Activated CD8-positive, alpha-beta memory T cell treated with anti-CD3 and anti-CD28 coated beads, Interleukin-2, amount 50 U/mL, for 4 hours (primary cell): ENCODE results near the gene ATP10A.
A peak's percentile ranks its signal among the peaks of the same experiment; 100 is the strongest.

Experiments used
- DNase-seq: peaks from one replicate; pipeline ENCODE4 v3.0.0-alpha.2; 2020

Gene ATP10A

DNA sequence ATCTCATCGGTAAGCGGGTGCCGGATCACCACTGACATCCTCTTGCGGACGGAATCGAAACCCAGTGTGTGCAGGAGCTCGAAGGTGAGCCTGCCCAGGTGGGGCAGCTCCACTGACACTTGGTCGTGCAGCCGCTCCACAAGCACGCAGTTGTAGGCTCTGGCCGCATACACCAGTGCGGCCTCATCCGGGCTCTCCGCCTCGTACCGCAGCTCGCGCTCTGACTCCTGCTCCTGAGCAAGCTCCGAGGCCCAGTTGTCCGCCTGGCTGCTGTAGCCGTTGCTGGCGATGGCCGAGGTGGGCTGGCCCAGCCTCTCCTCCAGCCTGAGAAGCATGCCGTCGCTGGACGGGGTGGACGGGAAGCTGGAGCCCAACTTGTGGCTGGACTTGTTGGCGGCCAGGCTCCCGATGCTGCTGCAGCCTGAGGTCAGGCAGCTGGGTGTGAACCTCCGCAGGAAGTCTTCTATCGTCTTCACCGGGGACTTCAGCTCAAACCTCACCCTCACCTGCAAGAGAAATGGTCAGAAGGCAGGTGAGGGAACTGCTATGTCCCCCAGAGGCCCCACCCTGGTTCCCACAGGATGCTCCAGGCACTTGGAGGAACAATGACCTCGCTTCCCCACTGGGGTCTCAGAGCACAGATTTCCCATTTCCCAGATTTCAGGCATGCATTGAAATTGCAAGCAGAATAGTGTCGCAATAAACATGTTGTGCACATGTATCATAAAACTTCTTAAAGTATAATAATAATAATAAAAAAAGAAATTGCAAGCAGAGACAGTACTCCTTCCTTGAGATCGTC is 149.2 kb downstream of the ATP10A start:
- no peak for DNase-seq

DNA sequence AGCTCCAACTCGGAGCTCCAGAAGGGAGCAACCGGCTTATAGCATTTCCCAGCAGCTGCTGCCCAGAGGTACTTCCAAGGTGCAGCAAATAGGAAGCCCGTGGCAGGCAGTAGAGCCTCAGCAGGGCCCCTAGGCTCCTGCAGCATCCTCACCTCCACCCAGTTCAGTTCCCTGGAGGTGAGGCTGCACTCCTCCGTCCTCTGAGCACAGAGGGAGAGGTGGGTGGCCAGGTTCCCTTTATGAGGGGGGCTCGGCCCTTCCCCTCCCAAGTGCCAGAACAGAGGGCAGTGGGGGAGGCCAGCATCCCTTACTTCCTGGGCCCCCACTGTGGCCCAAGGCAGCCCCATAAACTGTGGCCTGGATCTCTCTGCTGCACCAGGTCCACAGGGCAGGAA is 150.2 kb downstream of the ATP10A start:
- no peak for DNase-seq

DNA sequence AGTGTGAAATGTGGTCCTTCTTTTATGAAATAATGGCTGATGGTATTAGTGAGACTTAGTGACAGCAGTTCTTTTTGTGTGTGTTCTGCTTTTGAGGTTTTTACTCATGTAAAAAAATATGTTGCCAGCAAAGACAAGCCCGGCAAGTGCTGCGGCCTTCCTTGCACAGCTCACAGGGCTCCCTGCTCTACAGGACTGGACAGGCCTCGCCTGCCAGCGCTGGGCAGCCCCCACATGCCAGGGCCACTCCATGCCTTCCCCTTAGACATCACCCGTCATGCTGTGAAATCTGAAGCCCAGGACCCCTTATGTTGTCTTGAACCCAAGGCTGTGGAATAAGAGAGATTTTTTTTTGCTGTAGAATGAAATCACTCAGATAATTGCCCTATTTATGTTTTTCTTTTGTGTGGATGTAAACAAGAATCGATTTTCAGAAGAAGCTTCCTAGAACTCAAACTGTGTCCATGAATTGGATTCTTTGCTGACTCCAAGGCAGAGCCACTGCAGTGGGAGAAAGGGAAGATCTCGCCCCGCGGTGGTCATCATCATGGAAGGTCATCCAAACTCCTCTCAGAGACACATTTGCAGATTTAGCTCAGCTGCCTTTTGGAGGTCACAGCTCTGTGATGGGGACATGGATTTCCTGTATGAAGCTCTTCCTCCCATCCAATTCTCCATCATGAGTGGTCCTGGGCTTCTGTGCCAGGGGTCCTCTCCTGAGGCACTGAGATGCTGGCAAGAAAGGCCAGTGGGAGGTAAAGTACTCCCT is 150.8 kb downstream of the ATP10A start:
- no peak for DNase-seq

DNA sequence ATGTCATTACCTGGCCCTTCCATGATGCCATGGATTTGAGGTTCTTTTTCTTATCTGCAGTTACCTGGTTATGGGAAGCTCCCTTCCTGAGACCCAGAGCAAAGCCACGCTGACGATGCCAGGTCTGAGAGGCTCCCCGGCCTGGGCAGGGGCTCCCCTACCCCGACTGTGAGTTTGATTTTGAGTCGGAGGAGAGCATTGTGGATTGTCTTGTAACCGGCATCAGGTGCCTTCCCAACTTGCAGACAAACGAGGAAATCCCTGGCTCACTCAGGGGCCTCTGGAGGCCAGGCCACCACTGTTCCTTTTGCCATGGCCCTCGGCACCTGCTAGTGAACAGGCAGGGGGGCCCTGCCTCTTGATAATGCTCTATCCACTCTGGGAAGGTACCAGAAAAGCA is 151.4 kb downstream of the ATP10A start:
- no peak for DNase-seq

DNA sequence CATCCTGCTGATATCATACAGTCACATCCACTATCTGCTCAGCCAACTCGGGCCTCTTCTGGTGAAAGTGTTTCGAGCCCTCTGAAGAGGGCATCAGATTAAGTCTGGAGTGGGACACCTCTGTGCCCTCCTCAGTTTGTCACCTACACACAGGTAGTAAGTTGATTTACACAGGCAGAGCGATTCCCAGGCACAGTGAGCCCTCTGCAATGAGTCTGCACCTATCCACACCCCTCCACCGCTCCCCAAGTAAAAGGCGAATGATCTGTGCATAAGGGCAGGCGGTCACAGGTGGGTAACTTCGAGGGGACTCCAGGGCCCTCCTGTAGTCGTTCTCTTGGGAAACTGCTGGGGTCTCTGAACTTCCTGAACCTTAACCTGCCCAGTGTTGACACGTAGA is 152.0 kb downstream of the ATP10A start:
- no peak for DNase-seq

DNA sequence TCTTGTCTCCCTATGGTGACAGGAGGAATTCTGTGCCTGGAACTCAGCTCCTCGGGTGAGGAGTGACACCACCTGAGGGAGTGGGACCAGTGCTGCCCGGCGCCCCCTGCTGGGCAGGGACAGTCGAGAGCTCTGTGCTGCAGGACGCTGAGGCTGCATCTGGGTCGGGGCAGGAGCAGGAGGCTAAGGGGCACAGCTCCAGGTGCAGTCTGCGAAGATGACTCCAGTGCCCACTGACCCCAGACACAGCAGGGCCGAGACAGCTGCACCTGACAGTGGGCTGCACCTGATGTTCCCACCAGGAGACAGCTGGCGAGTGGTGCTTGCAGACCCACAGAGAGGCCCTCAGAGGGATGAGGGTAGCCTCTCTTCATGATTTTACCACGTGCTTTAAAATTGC is 152.9 kb downstream of the ATP10A start:
- DNase-seq, result peak; percentile 54

DNA sequence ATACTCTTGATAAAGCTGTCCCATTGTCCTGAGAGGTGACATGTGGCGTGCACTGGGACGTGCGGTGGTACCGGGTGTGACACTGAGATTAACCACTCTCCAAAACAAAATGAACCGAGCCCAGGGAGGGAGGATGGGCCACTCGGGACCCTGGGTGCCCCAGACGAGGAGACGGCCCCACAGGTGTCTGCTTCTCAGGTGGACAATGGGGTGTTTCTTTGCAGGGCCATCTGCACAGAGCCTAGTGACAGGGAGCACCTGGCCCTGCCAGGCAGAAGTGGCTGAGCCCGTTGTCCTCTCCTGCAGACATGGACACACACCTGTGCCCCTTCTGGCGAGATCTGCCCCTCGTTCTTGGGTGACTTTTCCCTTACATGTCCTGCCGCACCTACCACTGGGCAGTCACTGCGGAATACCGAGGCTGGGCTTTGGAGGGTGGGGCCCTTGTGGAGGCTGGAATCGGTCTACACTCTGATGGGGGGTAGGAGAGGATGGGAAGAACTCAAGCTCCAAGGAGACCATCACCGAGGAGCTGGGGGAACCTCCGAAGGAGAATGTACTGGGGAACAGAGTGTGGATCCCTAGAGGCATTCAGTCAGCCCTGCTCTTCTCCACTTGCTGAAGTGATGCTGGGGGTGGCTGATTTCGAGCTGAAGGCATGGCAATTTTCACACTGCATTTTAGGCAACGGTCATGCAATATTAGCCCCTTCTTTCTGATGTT is 153.5 kb downstream of the ATP10A start:
- DNase-seq, result no peak

DNA sequence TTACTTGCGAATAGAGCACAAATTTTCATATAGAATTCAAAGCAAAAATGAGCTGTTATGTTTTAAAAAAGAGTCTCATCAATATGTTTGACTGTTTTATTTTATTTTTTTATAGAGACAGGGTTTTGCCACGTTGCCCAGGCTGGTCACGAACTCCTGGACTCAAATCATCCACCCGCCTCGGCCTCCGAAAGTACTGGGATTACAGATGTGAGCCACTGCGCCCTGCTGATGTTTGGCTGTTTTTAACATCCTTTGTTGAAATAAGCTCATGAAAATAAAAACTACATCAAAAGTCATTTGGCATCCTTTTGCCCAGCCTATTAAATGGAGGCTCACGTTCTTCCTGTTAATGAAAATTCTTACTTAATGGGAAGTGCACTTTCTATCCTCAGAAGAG is 154.7 kb downstream of the ATP10A start:
- DNase-seq, result no peak

DNA sequence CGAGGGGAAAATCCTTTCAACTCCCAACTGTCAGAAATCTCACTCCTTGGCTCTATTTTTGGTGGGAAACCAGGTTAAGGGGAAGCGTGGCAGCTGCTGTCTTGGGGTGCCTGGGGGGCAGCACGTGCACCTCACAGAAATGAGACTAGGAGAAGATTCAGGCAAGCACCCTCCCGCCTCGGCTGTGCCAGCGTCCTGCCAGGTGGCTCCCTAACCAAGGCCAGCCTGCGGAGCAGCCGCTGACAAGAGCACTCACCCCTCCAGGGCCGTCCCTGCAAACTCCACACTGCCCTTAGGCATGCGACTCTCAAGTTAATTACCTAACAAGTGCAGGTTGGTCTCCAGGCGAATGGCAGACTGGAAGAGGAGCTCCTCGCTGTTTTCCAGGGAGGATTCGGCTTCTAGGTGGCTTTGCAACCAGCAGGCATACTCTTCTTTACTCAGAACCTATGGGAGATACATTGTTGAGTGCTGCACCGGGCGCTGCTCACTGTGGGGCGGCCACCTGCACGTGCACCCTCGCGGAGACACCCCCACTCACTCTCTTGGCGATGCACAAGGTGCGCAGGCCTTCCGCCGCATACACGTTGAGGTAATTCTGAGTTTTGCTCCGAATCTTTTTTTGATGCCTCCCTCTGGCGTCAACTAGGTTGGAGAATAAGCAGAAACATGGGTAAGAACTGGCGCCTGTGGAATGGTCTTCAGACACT is 155.3 kb downstream of the ATP10A start:
- no peak for DNase-seq

DNA sequence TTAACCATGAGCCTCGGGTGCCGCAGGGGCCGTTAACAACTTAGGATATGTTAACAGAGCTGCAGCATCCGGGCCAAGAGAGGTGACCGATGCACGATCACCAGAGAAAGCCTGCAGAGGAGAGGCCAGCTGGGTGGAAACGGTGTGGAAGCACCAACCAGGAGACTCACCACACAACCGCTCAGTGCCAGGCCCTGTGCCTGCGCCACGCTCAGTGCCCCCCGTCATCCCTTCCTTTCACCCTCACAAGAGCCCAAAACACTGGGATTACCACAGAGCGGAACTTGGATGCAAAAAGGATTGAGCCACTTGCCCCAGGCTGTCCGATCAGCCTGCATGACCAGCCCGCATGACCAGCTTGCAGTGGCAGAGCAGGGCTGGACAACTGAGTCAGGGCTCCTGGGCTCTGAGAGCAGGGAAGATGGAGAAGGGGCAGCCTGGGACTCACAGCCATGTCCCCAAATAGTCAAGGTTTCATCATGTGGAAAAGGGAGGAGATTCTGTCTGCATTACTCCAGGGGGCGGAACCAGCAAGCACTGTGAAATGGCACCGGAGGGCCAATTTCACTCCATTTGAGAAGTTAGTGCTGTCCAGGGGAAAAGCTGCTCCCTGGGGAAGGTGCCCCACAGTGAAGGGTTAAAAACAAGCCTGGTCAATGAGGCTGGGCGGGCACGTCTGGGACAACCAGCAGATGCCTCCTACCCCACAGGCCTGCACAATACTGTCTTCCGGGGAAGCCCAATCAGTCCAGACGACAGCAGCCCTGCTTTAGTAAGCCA is 156.8 kb downstream of the ATP10A start:
- no peak for DNase-seq

DNA sequence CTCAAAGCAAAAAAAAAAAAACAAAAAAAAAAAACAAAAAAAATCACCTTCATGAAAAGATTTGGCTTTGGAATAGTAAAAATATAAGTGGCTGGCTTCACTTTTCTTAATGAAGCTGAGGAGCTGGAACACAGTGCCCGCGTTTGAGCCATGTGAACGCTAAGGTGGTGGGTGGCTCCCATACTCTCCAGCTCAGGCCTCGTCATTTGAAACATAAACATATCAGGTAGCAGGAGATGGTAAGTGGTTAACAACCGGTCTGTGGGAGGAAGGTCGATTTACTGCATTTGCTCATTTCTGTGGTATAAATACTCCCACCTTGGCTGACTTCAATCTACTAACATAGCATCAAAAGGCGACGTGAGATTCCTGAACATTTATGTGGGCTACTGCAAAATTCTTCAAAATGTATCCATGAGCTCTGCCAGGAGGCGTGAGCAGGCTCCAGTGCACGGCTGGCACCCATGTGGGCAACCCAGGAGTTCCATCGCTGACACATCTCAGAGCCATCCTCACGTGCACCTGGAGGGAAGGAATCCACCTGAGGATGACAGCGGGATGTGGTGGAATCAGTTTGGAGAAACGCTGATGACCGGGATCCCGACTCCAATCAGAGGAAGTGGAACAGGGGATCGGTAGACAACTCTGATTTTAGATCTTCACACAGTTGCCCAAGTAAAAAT is 157.6 kb downstream of the ATP10A start:
- no peak for DNase-seq

DNA sequence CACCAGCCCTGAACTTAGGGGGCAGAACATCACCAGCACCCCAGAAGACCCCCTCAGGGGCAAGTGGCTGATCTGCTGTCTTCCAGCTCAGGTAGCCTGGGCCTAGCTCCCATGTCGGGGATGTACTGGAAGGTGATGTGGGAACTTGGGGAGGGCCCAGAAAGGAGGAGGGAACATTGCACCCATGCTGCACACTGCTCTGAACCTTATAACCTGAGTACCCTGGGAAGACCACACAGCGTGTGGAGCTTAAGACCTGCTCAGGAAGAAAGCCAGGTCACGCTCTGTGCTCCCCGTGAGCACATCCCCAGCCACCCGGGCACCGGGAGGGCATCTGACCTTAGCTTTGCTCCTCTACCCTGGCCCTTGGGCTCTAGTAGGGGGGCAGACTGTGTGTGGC is 159.4 kb downstream of the ATP10A start:
- DNase-seq, result no peak

DNA sequence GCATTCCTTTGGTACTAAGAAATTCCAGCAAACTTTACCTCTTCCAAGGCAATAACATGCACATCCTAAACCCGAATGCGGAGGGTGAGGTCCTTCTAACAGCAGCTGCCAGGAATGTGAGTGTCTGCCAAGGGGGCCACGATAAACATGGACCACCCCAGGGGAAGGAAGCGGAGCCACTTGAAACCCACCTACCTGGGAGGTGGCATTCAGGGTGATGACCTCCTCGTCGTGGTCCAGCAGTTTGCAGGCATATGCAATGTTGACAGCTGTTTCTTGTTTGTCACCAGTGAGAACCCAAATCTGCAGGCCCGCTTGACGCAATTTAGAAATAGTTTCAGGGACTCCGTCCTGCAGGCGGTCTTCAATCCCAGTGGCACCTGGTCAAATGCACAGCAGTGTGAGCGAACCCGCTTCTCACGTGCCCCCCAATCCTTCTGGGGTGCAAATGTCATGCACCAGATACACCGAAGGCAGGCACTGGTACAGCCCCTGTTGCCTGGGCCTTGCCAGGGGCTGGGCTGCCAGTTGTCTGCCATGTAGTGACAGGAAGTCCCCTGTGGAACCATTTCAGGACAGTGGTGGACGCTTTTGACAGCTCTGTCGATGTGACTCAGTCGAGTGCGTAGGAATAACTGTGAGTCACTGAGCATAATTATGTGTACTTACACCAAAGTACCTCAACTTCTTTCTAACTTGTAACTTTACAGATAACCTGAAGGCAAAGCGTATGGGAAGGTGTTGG is 161.2 kb downstream of the ATP10A start:
- no peak for DNase-seq

DNA sequence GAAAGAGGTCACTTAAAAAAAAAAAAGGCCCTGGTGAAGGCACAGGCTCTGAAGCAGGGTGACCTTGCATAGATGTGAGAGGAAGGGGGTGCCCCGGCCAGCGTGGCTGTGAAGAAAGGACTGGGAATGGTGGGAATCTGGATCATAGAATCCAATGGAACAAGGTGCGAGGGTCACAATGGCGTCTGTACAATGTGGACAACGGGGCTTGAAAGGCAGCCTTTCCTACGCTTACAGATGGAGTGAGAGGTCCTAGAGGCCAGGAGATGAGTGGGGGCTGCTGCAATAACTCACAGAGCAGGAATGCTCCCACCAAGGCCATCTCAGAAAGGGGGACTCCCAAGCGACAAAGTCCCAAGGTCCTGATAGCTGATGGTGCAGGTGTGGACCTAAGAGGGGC is 162.2 kb downstream of the ATP10A start:
- no peak for DNase-seq

DNA sequence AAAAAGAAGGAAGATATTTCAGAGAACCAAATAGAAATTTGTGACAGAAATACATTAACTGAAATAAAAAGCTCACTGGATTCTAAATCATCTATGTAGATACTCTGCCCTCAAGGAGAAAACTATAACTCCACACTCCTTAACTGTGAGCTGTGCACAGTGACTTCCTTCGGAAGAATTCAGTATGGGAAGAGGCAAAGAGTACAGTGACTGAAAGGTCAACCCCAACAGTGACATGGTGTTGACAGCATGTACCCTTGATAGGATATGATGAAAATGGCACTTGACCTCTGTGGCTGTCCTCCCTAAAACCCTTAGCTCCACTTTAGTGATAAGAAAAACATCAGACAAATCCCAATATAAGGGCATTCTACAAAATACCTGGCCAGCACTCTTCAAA is 165.5 kb downstream of the ATP10A start:
- no peak for DNase-seq

DNA sequence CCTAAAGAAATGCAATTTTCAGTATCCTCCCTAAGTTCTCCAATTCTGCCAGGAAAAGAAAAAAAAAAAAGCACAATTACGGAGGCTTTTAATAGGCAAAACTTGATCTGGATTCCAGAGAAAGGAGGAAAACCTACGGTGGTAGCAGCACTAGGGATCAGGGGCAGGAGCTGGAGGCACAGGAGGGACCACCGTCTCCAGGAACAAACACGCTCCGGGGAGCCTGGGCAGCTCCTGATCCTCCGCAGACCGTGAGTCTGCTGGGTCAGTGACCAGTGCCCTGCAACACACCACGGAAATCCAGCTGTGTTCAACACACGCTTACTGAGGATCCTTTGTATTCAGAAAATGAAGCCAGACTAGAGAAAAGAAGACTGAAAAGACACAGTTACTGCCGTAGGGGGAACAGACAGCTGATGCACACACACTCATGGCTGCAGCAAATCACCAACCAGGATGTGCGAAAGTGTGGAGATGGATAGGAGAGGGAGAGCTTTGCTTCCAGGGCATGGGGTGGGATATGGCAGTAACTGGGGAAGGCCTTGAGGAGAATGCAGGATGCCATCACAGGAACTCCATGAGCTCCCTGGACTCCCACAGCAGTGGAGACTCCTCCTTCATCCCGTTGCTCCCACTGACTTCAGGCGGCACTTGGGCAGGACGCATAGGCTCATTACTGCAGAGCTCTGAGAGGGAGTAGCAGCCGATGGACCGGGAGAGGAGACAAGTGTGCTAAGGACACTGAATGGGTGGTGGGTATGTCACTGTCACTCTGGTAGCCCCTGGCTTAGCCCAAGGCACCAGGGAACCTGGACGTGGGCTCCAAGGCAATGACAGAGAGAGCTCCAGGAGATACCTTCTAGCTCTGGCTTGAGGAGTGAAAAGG is 167.0 kb downstream of the ATP10A start:
- no peak for DNase-seq

DNA sequence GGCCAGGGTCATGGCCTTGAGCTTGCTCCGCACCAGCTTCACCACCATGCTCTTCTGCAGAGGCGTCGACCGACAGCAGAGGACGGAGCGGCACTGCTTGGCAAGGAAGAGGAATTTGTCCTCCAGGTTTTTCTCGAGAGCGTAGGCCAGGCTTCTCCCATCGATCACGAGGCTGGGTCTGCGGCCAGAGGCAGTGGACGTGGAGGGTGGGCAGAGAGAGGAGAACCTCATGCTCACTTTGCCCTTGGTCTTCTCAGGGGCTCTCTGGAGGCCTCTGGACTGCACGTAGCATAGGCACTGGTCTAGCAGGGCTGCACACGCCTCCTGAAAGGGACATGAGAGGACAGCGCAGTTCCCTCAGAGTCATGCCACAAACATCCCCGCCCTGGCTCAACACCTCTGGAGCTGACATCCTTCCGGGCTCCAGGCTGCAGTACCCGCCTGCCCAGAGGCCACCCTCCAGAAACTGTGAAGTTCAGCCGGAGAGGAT is 168.3 kb downstream of the ATP10A start:
- DNase-seq, result no peak

DNA sequence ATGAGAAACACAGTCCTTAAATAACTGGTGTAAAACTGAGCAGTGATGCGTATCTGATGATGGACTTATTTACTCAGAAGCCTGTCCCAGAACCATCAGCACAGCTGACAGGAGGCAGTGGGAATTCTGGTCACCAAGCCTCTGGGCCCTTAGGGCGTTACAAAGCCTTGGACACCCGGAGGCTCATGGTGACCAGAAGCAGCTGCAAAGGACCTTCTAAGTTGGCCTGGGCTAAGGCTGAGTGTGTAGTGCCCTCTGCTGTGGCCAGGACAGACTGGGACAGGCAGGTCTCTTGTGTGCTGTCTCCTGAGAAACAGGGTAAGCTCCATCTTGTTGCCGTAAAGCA is 168.9 kb downstream of the ATP10A start:
- DNase-seq, result no peak

DNA sequence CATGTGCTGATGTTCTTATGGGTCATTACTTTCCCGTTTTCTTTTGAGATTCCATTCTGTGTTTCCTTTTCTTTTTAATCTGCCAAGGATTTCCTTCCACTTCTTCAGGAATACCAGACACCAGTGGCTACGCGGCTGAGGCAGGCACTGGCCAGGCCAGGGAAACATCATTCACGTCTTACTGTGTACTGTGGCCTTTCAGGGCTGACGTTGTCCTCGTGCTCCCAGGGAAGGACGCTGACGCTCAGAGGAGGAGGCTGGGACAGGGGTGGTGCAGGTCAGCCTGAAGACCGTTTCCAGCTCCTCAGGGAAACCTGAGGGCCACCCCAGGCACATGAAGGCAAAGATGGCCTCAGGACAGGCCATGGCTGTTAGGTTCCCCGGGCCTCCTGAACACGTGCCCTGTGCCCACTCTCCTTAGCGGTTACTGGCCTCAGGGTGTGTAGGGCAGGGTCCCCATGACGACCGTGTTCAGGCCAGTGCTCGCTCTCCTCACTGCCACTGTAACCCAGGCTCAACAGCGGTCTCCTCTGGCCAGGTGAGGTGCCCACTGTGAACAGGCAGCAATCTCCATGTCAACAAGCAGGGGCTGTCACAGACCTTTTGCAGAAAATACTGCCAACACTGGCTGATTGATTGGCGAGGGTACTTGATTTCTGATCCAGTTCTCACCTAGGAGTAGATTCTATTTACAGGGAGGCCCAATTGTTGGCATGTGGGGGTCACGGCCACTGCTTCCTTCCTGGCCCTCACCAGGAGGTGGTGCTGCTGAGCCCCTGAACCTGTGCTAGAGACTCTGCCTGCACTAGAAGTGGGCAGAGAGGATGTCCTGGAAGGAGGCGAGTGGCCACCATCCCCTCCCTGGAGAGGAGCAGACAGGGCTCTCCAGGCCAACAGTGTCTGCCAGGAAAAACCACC is 169.5 kb downstream of the ATP10A start:
- peak; percentile 29 for DNase-seq
